MM.1S (cell line): ENCODE measurements around the gene ENKUR.

Source experiments
- EZH2 ChIP-seq: fragments of 300-600 bp; sonication (generic); optimal IDR thresholded peaks from 2 replicates; pipeline ENCODE3; 2017; ENCODE audit warnings: low read depth, mild to moderate bottlenecking, antibody characterized with exemption, low read length, mixed read lengths
- TF ChIP-seq, protein P1 (sequence below): fragments of 300-600 bp; sonication (generic); IDR thresholded peaks from 2 replicates; pipeline ENCODE4 v1.5.1; 2016; ENCODE audit warnings: antibody characterized with exemption, low read length, mixed read lengths

DNA sequence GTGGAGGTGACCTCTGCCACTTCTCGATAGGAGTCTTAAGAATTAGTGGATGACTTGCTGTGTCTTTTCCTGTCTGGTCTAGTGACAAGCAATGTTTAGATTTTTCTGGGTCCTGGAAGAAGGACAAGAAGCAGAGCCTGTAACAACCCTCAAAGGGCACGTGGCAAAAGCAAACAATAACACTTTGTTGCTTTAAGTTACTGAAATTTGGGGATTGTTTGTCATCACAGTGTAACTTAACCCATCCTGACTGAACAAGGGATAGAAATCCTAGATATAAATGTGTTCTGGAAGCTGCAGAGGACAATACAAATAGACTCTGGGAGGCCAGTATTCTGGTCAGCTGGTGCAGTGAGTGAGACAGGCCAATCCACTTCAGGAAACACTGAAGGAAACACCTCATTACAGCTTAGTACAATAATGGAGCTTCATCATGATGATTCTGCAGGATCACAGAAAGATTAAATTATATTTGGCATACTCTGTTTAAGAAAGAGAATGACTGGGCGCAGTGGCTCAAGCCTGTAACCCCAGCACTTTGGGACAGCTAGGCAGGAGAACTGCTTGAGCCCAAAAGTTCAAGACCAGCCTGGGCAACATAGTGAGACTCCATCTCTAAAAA is 23.3 kb downstream of the ENKUR start:
- TF ChIP-seq, protein P1, sequence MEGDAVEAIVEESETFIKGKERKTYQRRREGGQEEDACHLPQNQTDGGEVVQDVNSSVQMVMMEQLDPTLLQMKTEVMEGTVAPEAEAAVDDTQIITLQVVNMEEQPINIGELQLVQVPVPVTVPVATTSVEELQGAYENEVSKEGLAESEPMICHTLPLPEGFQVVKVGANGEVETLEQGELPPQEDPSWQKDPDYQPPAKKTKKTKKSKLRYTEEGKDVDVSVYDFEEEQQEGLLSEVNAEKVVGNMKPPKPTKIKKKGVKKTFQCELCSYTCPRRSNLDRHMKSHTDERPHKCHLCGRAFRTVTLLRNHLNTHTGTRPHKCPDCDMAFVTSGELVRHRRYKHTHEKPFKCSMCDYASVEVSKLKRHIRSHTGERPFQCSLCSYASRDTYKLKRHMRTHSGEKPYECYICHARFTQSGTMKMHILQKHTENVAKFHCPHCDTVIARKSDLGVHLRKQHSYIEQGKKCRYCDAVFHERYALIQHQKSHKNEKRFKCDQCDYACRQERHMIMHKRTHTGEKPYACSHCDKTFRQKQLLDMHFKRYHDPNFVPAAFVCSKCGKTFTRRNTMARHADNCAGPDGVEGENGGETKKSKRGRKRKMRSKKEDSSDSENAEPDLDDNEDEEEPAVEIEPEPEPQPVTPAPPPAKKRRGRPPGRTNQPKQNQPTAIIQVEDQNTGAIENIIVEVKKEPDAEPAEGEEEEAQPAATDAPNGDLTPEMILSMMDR, result no peak
- TF ChIP-seq EZH2, result no peak
